Measurements from ENCODE around the gene CCDC181. TPM values are rescaled to one million over a fixed set of nuclear protein-coding genes. Genes with fewer than 3 reads are reported as not detected.

CCDC181 gene
- total RNA-seq, 1 experiment from 2014 or later, result 0.39 TPM

- intact Hi-C loops (cut with micrococcal nuclease; ENCODE audit: unreplicated experiment), result no loop called here
- no TSS peak for BruUV-seq (replicated peaks)
Measured at GRCh38 chr1:169392406-169392805, 34.9 kb downstream of the CCDC181 start.

DNA sequence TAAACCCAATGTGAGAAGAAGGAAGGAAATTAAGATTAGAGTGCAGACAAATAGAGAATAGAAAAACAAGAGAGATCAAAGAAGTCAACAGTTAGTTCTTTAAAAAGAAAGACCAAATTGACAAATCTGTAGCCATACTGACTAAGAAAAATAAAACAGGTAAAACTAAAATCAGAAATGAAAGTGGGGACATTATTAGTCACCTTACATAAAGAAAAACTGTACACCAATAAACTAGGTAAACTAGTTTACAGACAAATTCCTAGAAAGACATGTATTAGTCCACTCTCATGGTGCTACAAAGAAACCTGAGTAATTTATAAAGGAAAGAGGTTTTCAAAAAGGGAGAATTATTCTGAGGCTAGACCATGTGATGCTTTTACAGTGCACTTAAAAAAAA lies 37.0 kb downstream of the CCDC181 start:
- in situ Hi-C loops (cut with HindIII; ENCODE audit: low pct_unique_long_range_greater_than_20kb, low sequenced_read_pairs), result no loop called here
- Histone ChIP-seq H3K27me3 (ENCODE audit: control insufficient read depth, insufficient read depth, low read length) (no peaks in the 10 kb centered on the region), H3K27ac (ENCODE audit: low read length) (no peak overlapping the region), H3K9me3 (ENCODE audit: control insufficient read depth, insufficient read depth, low read depth, low read length) (no peaks in the 10 kb centered on the region), H3K4me1 (ENCODE audit: control insufficient read depth, insufficient read depth, low read length) (no peaks in the 10 kb centered on the region), H3K4me3 (ENCODE audit: low read depth in 2 of 2, low read length in 2 of 2) (no peak overlapping the region), H3K36me3 (ENCODE audit: control insufficient read depth, insufficient read depth, low read length) (peaks cover 19% of the 10 kb centered on the region)
- intact Hi-C loops (cut with micrococcal nuclease; ENCODE audit: unreplicated experiment), result no loop called here
- no peak for TF ChIP-seq CTCF (IDR thresholded peaks at IDR 0.05)
- TF ChIP-seq TCF7L2 (IDR thresholded peaks at IDR 0.05; ENCODE audit: low read depth, low read length), result no peak
- TF ChIP-seq POLR2AphosphoS5 (IDR thresholded peaks at IDR 0.05; ENCODE audit: low read depth, low read length), result no peak
- no peak for TF ChIP-seq SIN3A (IDR thresholded peaks at IDR 0.05; ENCODE audit: borderline replicate concordance, insufficient read depth, low read depth, low read length)
- TF ChIP-seq REST (IDR thresholded peaks at IDR 0.05; ENCODE audit: insufficient read depth in 1 of 2, low read depth in 2 of 2, low read length in 1 of 2), result no peak
- ATAC-seq (no peak), DNase-seq (ENCODE audit: low read depth, low spot score) (no peak)
- no TSS peak for BruUV-seq (replicated peaks)
- CTCF ChIA-PET, result no interaction called here
- POLR2A ChIA-PET, result no interaction called here

More at GRCh38 chr1:169392406-169392805, 34.9 kb downstream of the CCDC181 start:
- H3K36me3 ChIP-seq (ENCODE audit: control insufficient read depth, insufficient read depth, low read length), result peaks cover 13% of the 10 kb centered on the region
- no peak for ATAC-seq
- POLR2A ChIA-PET, result interaction anchor here (0.6 kb wide), 1 partner anchor 127 kb away, joined by 5 read pairs; no protein-coding TSS in a partner anchor
- in situ Hi-C loops (cut with HindIII; ENCODE audit: low pct_unique_long_range_greater_than_20kb, low sequenced_read_pairs), result no loop called here
- CTCF ChIA-PET, result no interaction called here
- H3K9me3 ChIP-seq (ENCODE audit: control insufficient read depth, insufficient read depth, low read depth, low read length), result no peaks in the 10 kb centered on the region
- no peak overlapping the region for H3K27ac ChIP-seq (ENCODE audit: low read length)
- DNase-seq (ENCODE audit: low read depth, low spot score), result no peak
- no peak for TF ChIP-seq POLR2AphosphoS5 (IDR thresholded peaks at IDR 0.05; ENCODE audit: low read depth, low read length)
- TF ChIP-seq SIN3A (IDR thresholded peaks at IDR 0.05; ENCODE audit: borderline replicate concordance, insufficient read depth, low read depth, low read length), result no peak
- no peak for TF ChIP-seq CTCF (IDR thresholded peaks at IDR 0.05)
- no peak for TF ChIP-seq TCF7L2 (IDR thresholded peaks at IDR 0.05; ENCODE audit: low read depth, low read length)
- TF ChIP-seq REST (IDR thresholded peaks at IDR 0.05; ENCODE audit: insufficient read depth in 1 of 2, low read depth in 2 of 2, low read length in 1 of 2), result no peak
- no peaks in the 10 kb centered on the region for H3K4me1 ChIP-seq (ENCODE audit: control insufficient read depth, insufficient read depth, low read length)
- no peak overlapping the region for H3K4me3 ChIP-seq (ENCODE audit: low read depth in 2 of 2, low read length in 2 of 2)
- no peaks in the 10 kb centered on the region for H3K27me3 ChIP-seq (ENCODE audit: control insufficient read depth, insufficient read depth, low read length)

All from Panc1 (cell line).